H1 (cell line): ENCODE measurements around the gene SH2D2A. TPM values are rescaled to one million over a fixed set of nuclear protein-coding genes. Genes with fewer than 3 reads are reported as not detected.
A peak's percentile ranks its signal among the peaks of the same experiment; 100 is the strongest.

Experiments
- ASH2L ChIP-seq: fragments of 200-600, 300-600 bp; sonication (generic); IDR thresholded peaks from one replicate; pipeline ENCODE4 v1.7.1; 2017; ENCODE audit warnings: low read length
- ATF2 ChIP-seq: IDR thresholded peaks from 2 replicates; pipeline ENCODE4 v1.6.1; 2012; ENCODE audit warnings: low read length, inconsistent platforms
- BCL11A ChIP-seq, 2 experiments: IDR thresholded peaks; one replicate each; pipeline ENCODE4 v1.6.1; 2011; ENCODE audit warnings: low read depth in 2 of 2, low read length in 2 of 2, mild to moderate bottlenecking in 2 of 2
- CHD7 ChIP-seq: fragments of 300-600 bp; sonication (generic); IDR thresholded peaks from 2 replicates; pipeline ENCODE4 v1.7.1; 2012; ENCODE audit warnings: low read length, moderate library complexity, mild to moderate bottlenecking, inconsistent platforms; ENCODE audit not compliant: insufficient replicate concordance
- MAX ChIP-seq: IDR thresholded peaks from 2 replicates; pipeline ENCODE4 v1.6.1; 2012; ENCODE audit warnings: inconsistent platforms
- RFX5 ChIP-seq: IDR thresholded peaks from 2 replicates; pipeline ENCODE4 v1.6.1; 2011; ENCODE audit warnings: low read depth, low read length, improper control_type of control experiment, borderline replicate concordance
- SP1 ChIP-seq: IDR thresholded peaks from 2 replicates; pipeline ENCODE4 v1.6.1; 2011; ENCODE audit warnings: low read depth, low read length
- TBP ChIP-seq: IDR thresholded peaks from 2 replicates; pipeline ENCODE4 v1.6.1; 2011; ENCODE audit warnings: low read depth, low read length, improper control_type of control experiment
- polyA plus RNA-seq, 7 experiments: library from polyadenylated mRNA; depleted of rRNA in 3 of 7; stranded (reverse) in 5 of 7; unstranded in 2 of 7; fragments of >200 nt in 5 of 7; fragments of 200-250 nt in 2 of 7; gene quantifications; 1 replicate in 5 of 7; 2 replicates in 1 of 7; 4 replicates in 1 of 7; pipeline versions ENCODE4 v1.2.1 to v1.2.3, GENCODE V29; 2011 to 2013; ENCODE audit warnings: missing spikeins in 2 of 7, mixed read lengths in 2 of 7
- total RNA-seq: library from RNA; stranded (reverse); fragmentation: NEBNext Ultra II Directional; extraction: Animal tissue kit (Norgen Biotek cat#: 25700); gene quantifications from 2 replicates; pipeline ENCODE4 v1.2.1, GENCODE V29; 2021

The SH2D2A gene
- total and polyA plus RNA-seq, 2 of the 8 experiments (the other 6 are each of a cell fraction or from before 2014, with no cell fraction given): 3.3 to 7.9 TPM

GRCh38 chr1:156844102-156844501 is 27.5 kb upstream of the SH2D2A start (continued):
- no peak for TF ChIP-seq CHD7
- TF ChIP-seq ATF2: no peak
- no peak for TF ChIP-seq BCL11A (IDR thresholded peaks at IDR 0.05; ENCODE audit: low read depth in 2 of 2, low read length in 2 of 2)
- TF ChIP-seq ASH2L: peak; percentile 11
- TF ChIP-seq MAX: no peak
- TF ChIP-seq TBP: no peak
- TF ChIP-seq SP1: no peak
- TF ChIP-seq RFX5: no peak
